ENCODE results near the gene HOXB6. TPM values are rescaled to one million over a fixed set of nuclear protein-coding genes. Genes with fewer than 3 reads are reported as not detected.

Gene HOXB6
- total RNA-seq, 1 donor from 2014 or later: 1.9 TPM

GRCh38 chr17:48561884-48562810 is 42.6 kb downstream of the HOXB6 start:
- TF ChIP-seq, protein P1, sequence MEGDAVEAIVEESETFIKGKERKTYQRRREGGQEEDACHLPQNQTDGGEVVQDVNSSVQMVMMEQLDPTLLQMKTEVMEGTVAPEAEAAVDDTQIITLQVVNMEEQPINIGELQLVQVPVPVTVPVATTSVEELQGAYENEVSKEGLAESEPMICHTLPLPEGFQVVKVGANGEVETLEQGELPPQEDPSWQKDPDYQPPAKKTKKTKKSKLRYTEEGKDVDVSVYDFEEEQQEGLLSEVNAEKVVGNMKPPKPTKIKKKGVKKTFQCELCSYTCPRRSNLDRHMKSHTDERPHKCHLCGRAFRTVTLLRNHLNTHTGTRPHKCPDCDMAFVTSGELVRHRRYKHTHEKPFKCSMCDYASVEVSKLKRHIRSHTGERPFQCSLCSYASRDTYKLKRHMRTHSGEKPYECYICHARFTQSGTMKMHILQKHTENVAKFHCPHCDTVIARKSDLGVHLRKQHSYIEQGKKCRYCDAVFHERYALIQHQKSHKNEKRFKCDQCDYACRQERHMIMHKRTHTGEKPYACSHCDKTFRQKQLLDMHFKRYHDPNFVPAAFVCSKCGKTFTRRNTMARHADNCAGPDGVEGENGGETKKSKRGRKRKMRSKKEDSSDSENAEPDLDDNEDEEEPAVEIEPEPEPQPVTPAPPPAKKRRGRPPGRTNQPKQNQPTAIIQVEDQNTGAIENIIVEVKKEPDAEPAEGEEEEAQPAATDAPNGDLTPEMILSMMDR (IDR thresholded peaks at IDR 0.05; ENCODE audit: unreplicated experiment): peak; percentile 56
- H3K4me1 Mint-ChIP-seq (ENCODE audit: unreplicated experiment): peaks cover 50% of the 10 kb centered on the region
- H3K27ac Mint-ChIP-seq (ENCODE audit: unreplicated experiment): no peak overlapping the region
- no peak for DNase-seq (ENCODE audit: low spot score)
- H3K9me3 Mint-ChIP-seq (ENCODE audit: unreplicated experiment): no peaks in the 10 kb centered on the region
- peak overlapping the region; percentile 60 for H3K4me3 Mint-ChIP-seq (ENCODE audit: unreplicated experiment)
- peaks cover 34% of the 10 kb centered on the region for H3K27me3 Mint-ChIP-seq (ENCODE audit: unreplicated experiment)
- H3K36me3 Mint-ChIP-seq (ENCODE audit: low read depth, unreplicated experiment): peaks cover 19% of the 10 kb centered on the region

DNA sequence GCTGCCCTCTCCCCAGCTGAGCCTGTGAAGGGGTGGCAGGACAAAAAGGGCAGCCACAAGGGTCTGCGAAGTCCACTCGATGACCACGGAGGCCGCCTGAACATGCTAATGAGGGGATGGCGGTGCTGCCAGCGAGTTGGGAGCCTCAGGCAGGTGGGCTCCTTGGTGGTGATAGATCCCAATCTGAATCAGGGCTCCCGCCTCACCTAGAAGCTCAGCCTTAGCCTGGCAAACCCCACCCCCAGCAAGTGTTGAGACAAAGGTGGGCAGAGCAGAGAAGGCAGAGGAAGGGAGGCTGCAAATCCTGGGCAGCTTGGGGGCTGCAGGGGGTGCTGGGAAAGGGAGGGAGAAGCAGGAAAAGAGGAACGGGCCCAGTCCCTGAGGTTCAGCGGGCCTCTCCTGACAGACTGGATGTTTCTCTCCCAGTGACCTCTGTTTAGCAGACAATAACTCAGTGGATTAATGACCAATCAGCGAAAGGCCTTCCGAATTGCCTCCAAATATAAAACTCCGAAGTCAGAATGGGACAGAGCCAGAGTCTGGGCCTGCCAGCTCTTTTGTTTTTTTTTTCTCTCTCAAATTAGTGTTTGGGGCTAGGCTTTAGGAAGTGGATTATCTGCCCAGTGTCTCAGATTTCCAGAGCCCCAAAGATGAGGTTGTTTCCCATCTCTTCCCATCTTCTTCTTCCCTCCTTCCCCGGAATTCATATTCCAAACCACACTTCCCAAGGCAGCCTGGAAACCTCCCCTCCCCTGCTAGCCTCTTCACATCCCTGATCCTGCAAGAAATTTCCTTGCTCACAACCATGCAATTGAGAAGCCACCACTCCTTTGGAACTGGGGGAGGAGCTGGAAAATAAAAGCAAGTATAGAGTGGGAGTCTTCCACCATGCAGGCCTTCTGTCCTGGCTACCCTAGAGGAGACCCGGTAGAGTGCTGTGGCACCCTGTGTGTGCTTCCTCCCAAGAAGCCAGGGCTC is 44.7 kb downstream of the HOXB6 start:
- Mint-ChIP-seq H3K9me3 (ENCODE audit: unreplicated experiment) (no peaks in the 10 kb centered on the region), H3K27ac (ENCODE audit: unreplicated experiment) (no peak overlapping the region), H3K4me1 (ENCODE audit: unreplicated experiment) (peaks cover 68% of the 10 kb centered on the region), H3K4me3 (ENCODE audit: unreplicated experiment) (no peak overlapping the region), H3K27me3 (ENCODE audit: unreplicated experiment) (peaks cover 40% of the 10 kb centered on the region), H3K36me3 (ENCODE audit: low read depth, unreplicated experiment) (peaks cover 22% of the 10 kb centered on the region)
- TF ChIP-seq, protein P1 (IDR thresholded peaks at IDR 0.05; ENCODE audit: unreplicated experiment): no peak
- no peak for DNase-seq (ENCODE audit: low spot score)

DNA sequence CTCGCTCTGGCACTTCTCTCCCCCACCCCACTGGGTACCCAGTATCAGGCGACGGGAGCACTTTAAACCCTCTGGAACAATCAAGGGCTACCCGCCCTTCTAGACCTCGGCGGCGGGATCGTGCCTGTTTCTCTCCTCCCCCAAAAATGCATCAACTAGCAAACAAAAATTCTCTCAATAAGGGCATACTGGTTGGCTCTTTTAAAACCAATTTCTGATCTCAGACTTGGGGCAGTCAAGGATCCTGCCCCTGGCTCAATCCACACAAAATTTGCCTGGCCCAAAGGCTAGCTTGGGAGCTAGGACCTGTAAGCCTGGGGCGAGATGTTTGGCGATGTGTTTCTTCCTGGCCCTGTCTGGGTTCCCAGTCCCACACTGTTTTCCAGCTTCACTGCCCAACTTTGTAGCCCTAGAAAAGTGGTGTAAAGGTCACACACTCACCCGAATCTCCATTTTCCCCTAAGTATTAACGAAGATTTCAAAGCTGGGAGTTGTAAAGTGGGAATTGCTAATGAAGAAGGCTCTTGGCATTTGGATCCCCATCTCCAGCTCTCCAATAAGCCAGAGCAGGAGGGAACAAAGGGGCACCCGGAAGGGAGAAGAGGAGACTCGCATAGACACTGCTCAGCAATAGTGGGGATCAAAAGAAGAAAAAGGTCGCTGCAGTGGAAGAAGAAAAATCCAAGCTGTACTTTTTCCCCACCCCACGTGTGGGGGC is 45.5 kb downstream of the HOXB6 start:
- peaks cover 73% of the 10 kb centered on the region for H3K4me1 Mint-ChIP-seq (ENCODE audit: unreplicated experiment)
- peaks cover 39% of the 10 kb centered on the region for H3K27me3 Mint-ChIP-seq (ENCODE audit: unreplicated experiment)
- no peak for DNase-seq (ENCODE audit: low spot score)
- peaks cover 24% of the 10 kb centered on the region for H3K36me3 Mint-ChIP-seq (ENCODE audit: low read depth, unreplicated experiment)
- TF ChIP-seq, protein P1 (IDR thresholded peaks at IDR 0.05; ENCODE audit: unreplicated experiment): no peak
- H3K27ac Mint-ChIP-seq (ENCODE audit: unreplicated experiment): no peak overlapping the region
- no peaks in the 10 kb centered on the region for H3K9me3 Mint-ChIP-seq (ENCODE audit: unreplicated experiment)
- H3K4me3 Mint-ChIP-seq (ENCODE audit: unreplicated experiment): no peak overlapping the region

DNA sequence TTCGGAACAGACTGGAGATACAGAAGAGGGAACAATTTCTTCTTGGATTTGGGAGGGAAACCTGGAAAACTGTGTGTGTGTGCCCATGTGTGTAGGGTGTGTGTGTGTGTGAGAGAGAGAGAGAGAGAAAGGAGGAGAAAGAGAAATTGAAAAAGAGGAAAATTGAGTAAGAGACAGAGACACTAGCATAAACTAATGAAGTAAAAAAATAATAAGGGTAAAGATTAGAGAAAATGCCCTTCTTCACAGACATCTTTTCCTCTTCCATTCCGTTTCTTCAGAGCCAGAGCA is 46.0 kb downstream of the HOXB6 start:
- TF ChIP-seq, protein P1 (IDR thresholded peaks at IDR 0.05; ENCODE audit: unreplicated experiment): no peak
- Mint-ChIP-seq H3K4me3 (ENCODE audit: unreplicated experiment) (peak overlapping the region; percentile 45), H3K4me1 (ENCODE audit: unreplicated experiment) (peaks cover 74% of the 10 kb centered on the region), H3K27ac (ENCODE audit: unreplicated experiment) (no peak overlapping the region), H3K27me3 (ENCODE audit: unreplicated experiment) (peaks cover 39% of the 10 kb centered on the region), H3K9me3 (ENCODE audit: unreplicated experiment) (no peaks in the 10 kb centered on the region), H3K36me3 (ENCODE audit: low read depth, unreplicated experiment) (peaks cover 26% of the 10 kb centered on the region)
- no peak for DNase-seq (ENCODE audit: low spot score)

Measured in endothelial cell (in vitro differentiated cells).